Measurements from ENCODE around the gene SAMHD1. TPM values are rescaled to one million over a fixed set of nuclear protein-coding genes. Genes with fewer than 3 reads are reported as not detected.
A peak's percentile ranks its signal among the peaks of the same experiment; 100 is the strongest.
"Not testable (repeated sequence)": the region's sequence is repeated elsewhere in the genome, so short reads cannot be mapped to it uniquely, and the experiment has no call there.

Gene SAMHD1
- total and polyA plus RNA-seq, 9 of the 15 experiments (the other 6 are each of a cell fraction or from before 2014, with no cell fraction given), result 6.8 to 20.4 (median 14.8) TPM

GRCh38 chr20:36997121-36997520, 45.6 kb upstream of the SAMHD1 start:
- Histone ChIP-seq H3K9ac (ENCODE audit: insufficient read depth in 1 of 2, low read depth in 2 of 2, low read length in 2 of 2) (no peak overlapping the region), H4K20me1 (replicated peaks; ENCODE audit: control insufficient read depth, insufficient read depth, low read length) (no peaks in the 10 kb centered on the region), H3K4me3 (no peak overlapping the region), H3K9me1 (ENCODE audit: control insufficient read depth, insufficient read depth, low read length) (no peaks in the 10 kb centered on the region), H3K27ac (ENCODE audit: extremely low read depth, low read depth, low read length) (no peak overlapping the region), H3K27me3 (ENCODE audit: control insufficient read depth in 2 of 2, insufficient read depth in 2 of 2, low read length in 2 of 2) (no peaks in the 10 kb centered on the region), H3K9me3 (replicated peaks; ENCODE audit: control insufficient read depth, insufficient read depth, low read depth, low read length) (peaks cover 5% of the 10 kb centered on the region; the same call in 1 of the 2 replicates), H3K4me1 (replicated peaks in 1 of 2; ENCODE audit: control insufficient read depth in 2 of 2, insufficient read depth in 2 of 2, low read length in 2 of 2) (no peaks in the 10 kb centered on the region), H3K4me2 (ENCODE audit: insufficient read depth, low read length) (no peak overlapping the region), H3K36me3 (ENCODE audit: control insufficient read depth, insufficient read depth, low read length) (peaks cover 33% of the 10 kb centered on the region; the same call in 2 of the 3 replicates), H3K79me2 (ENCODE audit: control insufficient read depth, insufficient read depth, low read length) (no peaks in the 10 kb centered on the region), H2AFZ (ENCODE audit: low read depth, low read length) (no peak overlapping the region)
- BruUV-seq (replicated peaks), result no TSS peak
- in situ Hi-C loops (cut with MboI), result no loop called here
- WGBS (ENCODE audit: insufficient coverage, low coverage, missing lambda C conversion rate), result 50% methylated on average over 1 of the region's 1 CpG
- intact Hi-C loops (cut with micrococcal nuclease), result no loop called here
- DNase-seq (ENCODE audit: extremely low read depth in 1 of 4, low spot score in 3 of 4) (no peak), FAIRE-seq (no peak), ATAC-seq (no peak)
- TF ChIP-seq ZNF184 (CRISPR knock-in tag; IDR thresholded peaks at IDR 0.05) (no peak), FOXA1 (IDR thresholded peaks at IDR 0.05; ENCODE audit: borderline replicate concordance) (no peak), JUND (IDR thresholded peaks at IDR 0.05; ENCODE audit: borderline replicate concordance, low read depth, low read length) (no peak), JUND (tag; IDR thresholded peaks at IDR 0.05; ENCODE audit: borderline replicate concordance, low read depth, low read length) (no peak), NEUROD1 (IDR thresholded peaks at IDR 0.05; ENCODE audit: borderline replicate concordance, low read depth, low read length, partially characterized antibody) (no peak), ZNF644 (tag; IDR thresholded peaks at IDR 0.05; ENCODE audit: low read depth) (peak; percentile 48; the same call in 1 of the 2 replicates)
- TF ChIP-seq, protein P1, sequence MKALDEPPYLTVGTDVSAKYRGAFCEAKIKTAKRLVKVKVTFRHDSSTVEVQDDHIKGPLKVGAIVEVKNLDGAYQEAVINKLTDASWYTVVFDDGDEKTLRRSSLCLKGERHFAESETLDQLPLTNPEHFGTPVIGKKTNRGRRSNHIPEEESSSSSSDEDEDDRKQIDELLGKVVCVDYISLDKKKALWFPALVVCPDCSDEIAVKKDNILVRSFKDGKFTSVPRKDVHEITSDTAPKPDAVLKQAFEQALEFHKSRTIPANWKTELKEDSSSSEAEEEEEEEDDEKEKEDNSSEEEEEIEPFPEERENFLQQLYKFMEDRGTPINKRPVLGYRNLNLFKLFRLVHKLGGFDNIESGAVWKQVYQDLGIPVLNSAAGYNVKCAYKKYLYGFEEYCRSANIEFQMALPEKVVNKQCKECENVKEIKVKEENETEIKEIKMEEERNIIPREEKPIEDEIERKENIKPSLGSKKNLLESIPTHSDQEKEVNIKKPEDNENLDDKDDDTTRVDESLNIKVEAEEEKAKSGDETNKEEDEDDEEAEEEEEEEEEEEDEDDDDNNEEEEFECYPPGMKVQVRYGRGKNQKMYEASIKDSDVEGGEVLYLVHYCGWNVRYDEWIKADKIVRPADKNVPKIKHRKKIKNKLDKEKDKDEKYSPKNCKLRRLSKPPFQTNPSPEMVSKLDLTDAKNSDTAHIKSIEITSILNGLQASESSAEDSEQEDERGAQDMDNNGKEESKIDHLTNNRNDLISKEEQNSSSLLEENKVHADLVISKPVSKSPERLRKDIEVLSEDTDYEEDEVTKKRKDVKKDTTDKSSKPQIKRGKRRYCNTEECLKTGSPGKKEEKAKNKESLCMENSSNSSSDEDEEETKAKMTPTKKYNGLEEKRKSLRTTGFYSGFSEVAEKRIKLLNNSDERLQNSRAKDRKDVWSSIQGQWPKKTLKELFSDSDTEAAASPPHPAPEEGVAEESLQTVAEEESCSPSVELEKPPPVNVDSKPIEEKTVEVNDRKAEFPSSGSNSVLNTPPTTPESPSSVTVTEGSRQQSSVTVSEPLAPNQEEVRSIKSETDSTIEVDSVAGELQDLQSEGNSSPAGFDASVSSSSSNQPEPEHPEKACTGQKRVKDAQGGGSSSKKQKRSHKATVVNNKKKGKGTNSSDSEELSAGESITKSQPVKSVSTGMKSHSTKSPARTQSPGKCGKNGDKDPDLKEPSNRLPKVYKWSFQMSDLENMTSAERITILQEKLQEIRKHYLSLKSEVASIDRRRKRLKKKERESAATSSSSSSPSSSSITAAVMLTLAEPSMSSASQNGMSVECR (CRISPR knock-in tag; IDR thresholded peaks at IDR 0.05), result no peak
- ChIA-PET POLR2A (no interaction called here), CTCF (ENCODE audit: low intra/inter-chr PET ratio) (no interaction called here)

DNA sequence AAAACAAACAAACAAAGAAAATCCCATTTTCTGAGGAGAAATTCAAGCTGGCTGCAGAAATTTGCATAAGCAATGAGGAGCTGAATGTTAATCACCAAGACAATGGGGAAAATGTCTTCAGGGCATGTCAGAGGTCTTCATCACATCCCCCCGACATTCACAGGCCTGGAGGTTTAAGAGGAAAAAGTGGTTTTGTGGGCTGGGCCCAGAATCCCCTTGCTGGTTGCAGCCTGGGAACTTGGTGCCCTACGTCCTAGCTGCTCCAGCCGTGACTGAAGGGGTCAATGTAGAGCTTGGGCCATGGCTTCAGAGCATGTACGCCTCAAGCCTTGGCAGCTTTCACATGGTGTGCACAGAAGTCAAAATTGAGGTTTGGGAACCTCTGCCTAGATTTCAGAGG, 42.7 kb upstream of the SAMHD1 start:
- BruUV-seq (replicated peaks); H2AFZ ChIP-seq (ENCODE audit: low read depth, low read length); H3K27ac ChIP-seq (ENCODE audit: extremely low read depth, low read depth, low read length); ATAC-seq; H4K20me1 ChIP-seq (replicated peaks; ENCODE audit: control insufficient read depth, insufficient read depth, low read length); intact Hi-C loops (cut with micrococcal nuclease); H3K9ac ChIP-seq (ENCODE audit: insufficient read depth in 1 of 2, low read depth in 2 of 2, low read length in 2 of 2); H3K4me2 ChIP-seq (ENCODE audit: insufficient read depth, low read length); H3K4me3 ChIP-seq; H3K9me1 ChIP-seq (ENCODE audit: control insufficient read depth, insufficient read depth, low read length); CTCF ChIA-PET (ENCODE audit: low intra/inter-chr PET ratio); DNase-seq (ENCODE audit: extremely low read depth in 1 of 4, low spot score in 3 of 4); in situ Hi-C loops (cut with MboI); H3K4me1 ChIP-seq (replicated peaks in 1 of 2; ENCODE audit: control insufficient read depth in 2 of 2, insufficient read depth in 2 of 2, low read length in 2 of 2); H3K9me3 ChIP-seq (replicated peaks; ENCODE audit: control insufficient read depth, insufficient read depth, low read depth, low read length); H3K79me2 ChIP-seq (ENCODE audit: control insufficient read depth, insufficient read depth, low read length); FAIRE-seq; H3K27me3 ChIP-seq (ENCODE audit: control insufficient read depth in 2 of 2, insufficient read depth in 2 of 2, low read length in 2 of 2): not testable (repeated sequence)
- POLR2A ChIA-PET, result interaction anchor here (0.6 kb wide), 2 partner anchors 13 to 466 kb away, joined by 4 read pairs; no protein-coding TSS in a partner anchor
- H3K36me3 ChIP-seq (ENCODE audit: control insufficient read depth, insufficient read depth, low read length), result peaks cover 31% of the 10 kb centered on the region; the same call in 2 of the 3 replicates
- 95% methylated on average over 3 of the region's 4 CpGs for WGBS (ENCODE audit: insufficient coverage, low coverage, missing lambda C conversion rate)

All from K562 (cell line).